ENCODE results near the gene TRPM5.

TRPM5 gene

DNA sequence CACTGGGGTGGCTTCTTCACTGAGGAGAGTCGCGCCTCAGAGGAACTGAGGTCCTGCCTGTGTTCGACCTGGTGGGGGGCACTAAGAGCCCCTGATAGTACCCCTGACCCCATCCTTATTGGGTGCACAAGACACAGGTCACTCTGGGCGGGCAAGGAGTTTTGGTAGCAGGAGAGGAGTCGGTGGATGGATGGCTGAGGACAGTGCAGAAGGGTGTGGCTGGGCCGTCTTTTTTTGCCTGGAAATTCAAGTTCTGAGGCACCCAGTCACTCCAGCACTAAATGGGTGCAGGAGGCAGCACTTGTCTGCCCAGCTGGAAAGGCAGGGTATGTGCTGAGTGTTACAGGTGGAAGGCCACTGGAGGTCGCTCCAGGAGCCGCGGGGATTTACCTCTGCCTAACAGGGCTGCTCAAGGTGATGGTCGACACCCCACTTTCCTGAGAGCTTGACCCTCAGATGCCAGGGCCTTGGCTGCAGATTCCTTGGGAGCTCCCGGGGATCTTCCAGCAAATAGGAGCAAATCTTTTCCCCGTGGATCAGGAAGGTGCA lies 42.8 kb downstream of the TRPM5 start:
- no peak for DNase-seq

DNA sequence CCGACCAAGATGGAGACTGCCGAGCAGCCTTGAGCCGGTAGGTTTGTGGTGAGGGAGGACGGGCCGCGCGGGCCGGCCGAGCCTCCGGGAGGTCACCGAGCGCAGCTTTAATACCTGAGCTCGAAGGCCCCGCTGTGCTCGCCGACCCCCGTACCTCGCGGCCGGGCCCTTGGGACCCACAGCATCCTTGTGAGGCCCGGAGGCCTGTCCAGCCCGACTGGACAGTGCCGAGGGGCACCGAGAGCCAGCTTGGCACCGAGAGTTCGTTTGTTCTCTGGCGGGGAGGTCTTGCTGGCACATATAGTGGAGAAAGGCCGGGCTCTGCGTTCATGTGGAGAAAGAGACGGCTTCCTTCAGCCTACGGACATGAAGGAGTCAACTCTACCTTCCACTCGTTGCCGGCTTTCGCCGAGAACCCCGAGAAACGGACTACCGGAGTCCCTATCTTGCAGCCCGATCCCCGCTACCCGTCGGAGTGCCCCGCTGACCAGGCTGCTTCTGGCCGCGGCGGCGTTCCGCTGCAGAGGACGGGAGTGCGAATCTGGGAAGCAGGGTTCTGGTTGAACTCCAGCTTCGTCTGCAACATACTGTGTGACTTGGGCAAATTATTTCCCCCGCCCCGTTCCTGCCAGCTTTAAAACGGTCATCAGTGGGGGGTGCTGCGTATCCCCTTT lies 43.4 kb downstream of the TRPM5 start:
- DNase-seq = no peak

DNA sequence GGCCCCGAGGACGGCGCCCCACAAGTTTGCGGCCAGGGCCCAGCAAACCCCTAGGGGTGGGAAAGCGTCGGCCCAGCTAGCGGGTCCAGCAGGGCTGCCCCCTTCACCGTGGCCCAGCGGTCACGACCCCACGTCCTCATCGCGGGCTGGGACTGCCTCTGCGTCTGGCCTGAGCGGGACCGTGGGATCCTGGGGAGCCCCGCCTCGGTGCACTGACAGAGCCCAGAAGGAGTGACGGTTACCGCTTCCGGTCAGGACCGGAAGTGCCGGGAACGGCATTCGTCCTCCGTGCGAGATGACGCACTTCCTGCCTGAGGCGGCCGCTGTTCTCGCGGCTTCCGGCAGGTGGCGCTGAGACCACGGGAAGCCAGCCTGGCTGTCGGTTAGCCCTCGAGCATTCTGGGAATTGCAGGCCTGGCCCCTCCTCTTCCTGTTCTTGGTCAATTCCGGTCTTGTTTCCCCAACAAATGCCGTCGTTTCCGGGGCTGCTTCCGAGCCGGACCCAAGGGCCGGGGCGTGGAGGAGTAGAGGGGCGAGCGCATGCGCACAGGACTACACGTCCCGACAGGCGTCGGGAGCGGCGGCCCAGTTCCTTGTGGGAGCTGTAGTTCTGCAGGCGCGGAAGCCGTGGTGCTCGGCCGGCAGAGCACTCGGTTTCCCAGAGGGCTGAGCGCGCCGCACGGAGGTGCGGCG lies 44.1 kb downstream of the TRPM5 start, which contains the start of gene TSSC4:
TSSC4 (plus strand) TSS at position 682 of the 693 bp plus-strand sequence. CDS start 1,884 bp downstream, outside the sequence.
- peak; percentile 100 for DNase-seq

- peak; percentile 39 for DNase-seq
Measured at GRCh38 chr11:2399488-2400068, 44.7 kb downstream of the TRPM5 start.

GRCh38 chr11:2398664-2399355 lies 45.5 kb downstream of the TRPM5 start:
- DNase-seq = no peak

GRCh38 chr11:2397005-2397404 lies 47.3 kb downstream of the TRPM5 start:
- DNase-seq = no peak

- no peak for DNase-seq
Measured at GRCh38 chr11:2396471-2396870, 47.8 kb downstream of the TRPM5 start.

DNA sequence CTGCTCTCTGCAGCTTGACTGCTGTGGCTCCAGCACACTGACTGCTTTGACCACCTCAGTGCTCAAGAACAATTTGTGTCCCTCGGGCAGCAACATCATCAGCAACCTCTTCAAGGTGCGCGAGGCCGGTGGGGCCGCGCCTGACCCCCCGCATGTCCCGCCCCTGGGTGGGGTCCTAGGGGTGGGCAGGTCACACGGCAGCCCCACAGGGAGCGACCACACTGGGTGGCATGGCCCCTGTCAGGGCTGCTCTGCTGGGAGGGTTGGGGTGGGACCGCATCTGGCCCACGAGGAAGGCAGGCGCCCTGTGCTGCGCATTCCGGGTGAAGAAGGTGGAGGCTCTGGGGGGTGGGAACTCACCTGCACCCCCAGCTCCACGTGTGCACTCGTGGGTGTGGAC lies 48.5 kb downstream of the TRPM5 start:
- no peak for DNase-seq

- DNase-seq = no peak
Measured at GRCh38 chr11:2395211-2395730, 49.0 kb downstream of the TRPM5 start.

- DNase-seq = no peak
Measured at GRCh38 chr11:2394818-2395105, 49.6 kb downstream of the TRPM5 start.

All from NCI-H345 (cell line).